HPDE6-E6E7 (cell line): ENCODE measurements around the gene GALNT10.

Experiments used
- DNase-seq: peaks from one replicate; pipeline ENCODE4 v3.0.0; 2011; ENCODE audit warnings: missing footprints; ENCODE audit errors: extremely low spot score

GALNT10 gene

DNA sequence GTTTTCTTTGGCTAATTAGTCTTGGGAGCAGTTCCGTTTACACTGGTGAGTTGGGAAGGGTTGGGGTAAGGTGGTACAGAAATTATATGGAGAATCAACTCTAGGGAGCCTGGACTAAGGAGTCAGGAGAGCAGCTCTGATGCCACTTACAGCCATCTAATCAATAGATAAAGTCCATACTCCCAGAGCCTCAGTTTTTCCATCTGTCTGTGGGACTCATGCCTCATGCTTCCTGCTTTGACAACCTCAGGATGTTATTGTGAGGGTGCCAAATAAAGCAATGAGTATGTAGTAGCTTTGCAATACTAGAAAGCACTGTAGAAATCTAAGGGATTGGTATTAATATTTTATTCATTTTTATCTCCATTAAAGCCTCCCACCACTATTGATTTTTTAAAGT is 105.0 kb downstream of the GALNT10 start:
- DNase-seq = no peak

- peak; percentile 36 for DNase-seq
These were observed 106.1 kb downstream of the GALNT10 start for GRCh38 chr5:154296525-154297159.

DNA sequence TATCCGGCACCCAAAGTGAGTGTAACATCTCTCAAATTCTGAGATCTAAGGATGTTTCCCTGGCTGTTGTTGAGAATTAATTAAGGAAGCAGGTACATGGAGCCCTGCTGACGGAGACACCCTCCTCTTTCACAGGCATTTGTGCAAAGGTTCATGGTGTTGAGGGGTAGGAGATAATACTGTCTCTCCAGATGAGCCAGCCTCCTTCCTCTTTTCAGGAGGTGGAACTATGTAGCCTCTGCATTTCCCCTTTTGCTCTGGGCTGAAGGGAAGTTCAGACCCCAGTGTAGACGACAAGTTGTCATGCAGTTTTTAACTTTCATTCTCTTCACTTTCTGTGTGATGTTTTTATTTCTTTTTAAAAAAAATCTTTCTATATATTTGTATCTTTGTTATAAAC is 107.5 kb downstream of the GALNT10 start:
- DNase-seq = no peak

DNA sequence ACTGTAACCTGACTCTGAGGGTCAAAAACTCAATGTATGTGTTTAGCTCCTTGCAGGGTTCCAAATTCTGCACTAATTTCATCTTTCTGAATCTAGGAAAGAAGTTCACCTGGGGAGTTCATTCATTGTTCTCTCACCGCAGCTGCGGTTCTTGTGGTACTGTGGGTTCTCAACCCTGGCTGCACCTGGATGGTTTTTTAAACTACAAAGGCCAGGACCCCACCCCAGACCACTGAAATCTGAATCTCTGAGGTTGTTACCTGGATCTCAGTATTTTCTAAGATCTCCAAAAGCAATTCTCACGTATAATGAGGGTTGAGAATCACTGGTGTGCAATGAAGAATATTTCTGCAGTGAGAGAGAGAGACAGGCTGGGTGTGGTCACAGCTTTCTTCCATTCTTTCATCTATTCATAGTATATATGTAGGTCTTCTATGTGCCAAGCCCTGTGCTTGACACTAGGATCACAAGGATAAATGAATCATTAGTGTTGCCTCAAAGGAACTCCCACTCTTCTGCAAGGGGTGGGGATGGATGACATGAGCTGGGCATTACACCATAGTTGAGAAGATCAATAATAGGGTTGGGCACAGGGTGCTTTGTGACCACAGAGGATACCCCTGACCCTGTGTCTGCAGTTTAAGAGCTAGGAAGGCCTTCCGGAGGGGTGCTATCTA is 109.8 kb downstream of the GALNT10 start:
- no peak for DNase-seq

GRCh38 chr5:154301726-154302125 is 111.2 kb downstream of the GALNT10 start:
- DNase-seq = no peak

GRCh38 chr5:154302161-154302560 is 111.6 kb downstream of the GALNT10 start:
- DNase-seq = no peak

GRCh38 chr5:154303133-154303532 is 112.6 kb downstream of the GALNT10 start:
- no peak for DNase-seq

GRCh38 chr5:154308443-154309370 is 118.2 kb downstream of the GALNT10 start:
- no peak for DNase-seq

DNA sequence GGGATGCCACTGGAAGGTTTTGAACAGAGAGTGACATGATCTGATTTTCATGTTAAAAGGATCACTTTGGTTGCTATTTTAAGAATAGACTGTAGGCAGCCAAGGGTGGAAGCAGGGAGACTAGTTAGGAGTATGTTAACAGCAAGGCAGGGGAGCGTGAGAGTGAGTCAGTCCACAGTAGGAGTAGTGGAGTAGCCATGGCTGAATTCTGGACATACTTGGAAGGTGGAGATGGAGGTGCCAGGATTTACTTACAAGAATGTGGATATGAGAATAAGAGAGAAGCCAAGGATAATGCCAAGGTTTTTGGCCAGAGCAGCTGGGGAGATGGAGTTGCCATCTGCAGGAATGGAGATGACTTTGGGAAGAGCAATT is 118.8 kb downstream of the GALNT10 start:
- DNase-seq = no peak

GRCh38 chr5:154309805-154310204 is 119.3 kb downstream of the GALNT10 start:
- no peak for DNase-seq

DNA sequence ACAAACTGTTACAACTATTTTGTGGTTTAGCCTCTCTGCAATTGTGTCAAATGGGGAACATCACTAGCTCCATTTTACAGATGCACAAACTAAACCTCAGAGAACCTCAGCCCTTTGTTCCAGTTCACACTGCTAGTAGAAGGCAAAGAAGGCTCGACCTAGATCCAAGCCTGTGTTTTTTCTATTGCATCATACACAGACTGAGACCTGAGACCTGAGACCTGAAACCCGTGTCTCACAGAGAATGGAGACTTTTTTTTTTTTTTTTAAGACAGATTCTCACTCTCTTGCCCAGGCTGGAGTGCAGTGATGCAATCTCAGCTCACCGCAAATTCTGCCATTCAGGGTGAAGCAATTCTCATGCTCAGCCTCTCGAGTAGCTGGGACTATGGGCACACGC is 120.8 kb downstream of the GALNT10 start:
- DNase-seq = no peak

- no peak for DNase-seq
These were observed 121.5 kb downstream of the GALNT10 start for GRCh38 chr5:154312000-154312399.

GRCh38 chr5:154312576-154312975 is 122.0 kb downstream of the GALNT10 start:
- DNase-seq = no peak

GRCh38 chr5:154313360-154314017 is 123.0 kb downstream of the GALNT10 start:
- DNase-seq = no peak

DNA sequence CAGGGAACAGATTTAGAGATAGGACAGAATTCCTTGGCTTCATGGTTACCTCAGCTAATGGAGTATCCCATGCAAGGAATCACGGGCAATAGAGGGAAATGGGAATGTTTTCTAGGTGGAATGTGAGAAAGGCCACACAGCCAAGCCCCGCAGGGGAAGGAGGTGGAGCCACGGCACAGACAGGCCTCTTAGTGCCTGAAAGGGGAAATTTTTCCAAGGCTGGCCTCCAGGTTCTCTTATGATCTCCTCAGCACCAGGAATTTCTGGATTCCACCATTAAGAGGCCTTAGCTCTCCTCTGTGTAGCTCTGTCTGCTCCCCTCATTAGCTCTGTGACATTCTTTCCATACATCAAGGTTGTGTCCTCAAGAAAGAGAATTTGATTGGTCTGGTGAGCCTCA is 124.7 kb downstream of the GALNT10 start:
- no peak for DNase-seq

GRCh38 chr5:154315756-154316155 is 125.2 kb downstream of the GALNT10 start:
- DNase-seq = no peak

DNA sequence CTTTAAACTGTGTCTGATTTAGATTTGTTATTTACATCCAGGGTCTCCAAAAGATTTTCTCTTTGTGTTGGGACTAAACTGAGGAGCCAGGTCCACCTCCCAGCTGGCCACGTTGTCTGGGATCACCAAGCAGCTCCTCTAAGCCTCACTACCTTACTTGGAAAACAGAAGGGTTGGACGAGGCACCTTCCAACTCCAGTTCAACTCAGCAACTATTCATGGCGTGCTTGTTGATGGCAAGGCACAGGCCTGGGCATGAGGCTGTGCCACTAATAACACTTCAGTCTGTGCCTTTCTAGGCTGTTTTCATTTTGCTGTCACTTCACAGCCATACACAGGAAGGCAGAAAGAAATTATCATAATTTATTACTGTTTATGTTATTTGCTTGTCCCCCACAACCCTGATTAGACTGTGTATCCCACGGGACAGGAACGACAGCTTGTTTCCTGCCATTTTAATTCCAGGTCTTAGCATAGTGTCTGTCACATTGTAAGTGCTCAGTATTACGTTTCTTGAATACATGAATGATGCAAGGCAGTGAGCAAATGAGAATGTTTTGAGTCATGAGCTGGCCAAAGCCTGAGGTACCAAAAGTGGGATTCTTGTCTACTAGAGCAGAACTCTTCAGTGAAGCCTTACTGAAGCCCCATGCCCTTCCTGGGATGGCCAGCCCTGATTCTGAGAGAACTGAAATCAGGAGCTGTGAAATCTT is 125.8 kb downstream of the GALNT10 start:
- DNase-seq = no peak

DNA sequence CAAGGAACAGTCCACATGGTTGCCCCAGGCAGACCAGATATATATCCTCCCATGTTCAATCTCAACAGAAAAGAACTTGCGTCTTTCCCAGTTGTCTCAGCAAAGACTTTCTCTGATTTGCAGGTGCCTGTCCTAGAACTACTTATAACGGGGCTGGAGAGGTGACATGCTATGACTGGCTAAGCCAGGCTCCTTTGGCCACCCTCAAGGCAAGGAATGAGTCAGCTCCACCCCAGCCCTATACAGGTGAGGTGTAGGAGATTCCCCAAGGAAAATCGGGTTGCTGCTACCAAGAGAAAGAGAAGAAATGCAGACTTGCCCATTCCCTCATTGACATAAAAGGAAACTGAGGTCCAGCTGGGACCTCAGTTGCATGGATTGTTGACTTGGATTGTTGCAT is 127.4 kb downstream of the GALNT10 start:
- no peak for DNase-seq

DNA sequence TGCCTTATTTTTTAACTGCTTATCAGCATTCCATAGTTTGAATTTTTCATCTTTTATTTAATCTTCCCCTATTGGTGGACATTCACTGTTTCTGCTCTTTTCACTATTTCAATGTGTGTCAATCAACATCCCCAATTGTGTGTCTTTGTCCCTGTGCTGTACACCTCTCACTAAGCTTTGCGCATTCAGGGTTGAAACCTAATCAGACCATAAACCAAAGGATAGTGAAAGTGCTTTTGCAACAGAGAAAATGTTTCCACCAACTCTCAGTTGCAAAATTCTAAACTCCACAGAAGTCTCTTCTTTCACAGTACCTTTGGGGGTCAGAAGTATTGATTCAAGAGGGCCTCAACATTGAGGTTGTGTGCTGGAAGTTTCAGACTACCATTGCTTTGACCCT is 128.2 kb downstream of the GALNT10 start:
- no peak for DNase-seq

DNA sequence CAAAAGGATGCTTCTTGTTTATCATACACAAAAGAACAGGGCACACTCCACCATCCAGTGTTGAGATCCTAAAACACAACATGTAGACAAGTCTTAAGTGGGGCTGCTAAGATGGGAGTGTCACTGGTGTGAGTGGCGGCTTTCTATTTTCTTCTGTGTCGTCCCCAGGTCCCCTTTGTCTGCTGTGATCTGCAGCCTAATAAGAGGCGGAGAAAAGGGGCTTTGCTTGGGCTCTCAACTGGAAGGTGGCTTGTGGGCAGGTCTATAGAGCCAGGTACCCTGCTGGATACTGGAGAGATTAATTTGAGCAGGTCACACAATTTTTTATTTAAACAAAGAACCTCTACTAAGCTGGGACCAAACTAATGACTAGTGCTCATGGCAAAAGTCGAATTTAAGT is 129.2 kb downstream of the GALNT10 start:
- DNase-seq = no peak
